ENCODE measurements around the gene GALNT6. TPM values are rescaled to one million over a fixed set of nuclear protein-coding genes. Genes with fewer than 3 reads are reported as not detected.

Gene GALNT6
- total RNA-seq, 3 donors from 2014 or later = 10.7 to 20.6 (median 17.9) TPM

- H3K4me1 ChIP-seq (ENCODE audit: low read depth) = peaks cover 32% of the 10 kb centered on the region
- H3K9me3 ChIP-seq = no peaks in the 10 kb centered on the region
- DNase-seq = no peak
- intact Hi-C loops (cut with DNase I, micrococcal nuclease) = no loop called here
- no peak overlapping the region for H3K4me3 ChIP-seq
- no peaks in the 10 kb centered on the region for H3K36me3 ChIP-seq (ENCODE audit: low read depth)
- TF ChIP-seq CTCF (IDR thresholded peaks at IDR 0.05) = no peak
- ATAC-seq = no peak
Observed at GRCh38 chr12:51401486-51401885, 10.3 kb upstream of the GALNT6 start.

DNA sequence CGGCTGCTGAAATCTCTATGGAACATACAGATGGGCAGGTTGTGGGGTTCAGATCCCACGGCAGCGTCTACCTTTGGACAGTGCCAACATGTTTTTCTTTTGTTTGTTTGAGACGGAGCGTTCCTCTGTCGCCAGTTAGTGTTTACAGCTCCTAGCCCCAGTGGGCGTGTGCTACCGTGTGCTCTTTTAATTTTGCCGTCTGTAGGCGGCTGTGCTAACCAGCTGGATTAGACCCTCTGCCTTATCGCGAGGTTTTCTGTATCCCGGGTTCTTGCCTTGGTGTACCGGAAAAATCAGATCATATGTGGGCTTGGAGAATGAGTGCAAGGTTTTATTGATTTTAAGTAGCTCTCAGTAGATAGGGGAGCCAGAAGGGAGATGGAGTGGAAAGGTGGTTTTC lies 9.8 kb upstream of the GALNT6 start:
- no peaks in the 10 kb centered on the region for H3K36me3 ChIP-seq (ENCODE audit: low read depth)
- no peak for TF ChIP-seq CTCF (IDR thresholded peaks at IDR 0.05)
- ATAC-seq (peak; percentile 37), DNase-seq (peak in 1 of 3 donors; percentile 35)
- intact Hi-C loops (cut with DNase I, micrococcal nuclease) = no loop called here
- peaks cover 28% of the 10 kb centered on the region for H3K4me1 ChIP-seq (ENCODE audit: low read depth)
- no peak overlapping the region for H3K4me3 ChIP-seq
- H3K9me3 ChIP-seq = no peaks in the 10 kb centered on the region

DNA sequence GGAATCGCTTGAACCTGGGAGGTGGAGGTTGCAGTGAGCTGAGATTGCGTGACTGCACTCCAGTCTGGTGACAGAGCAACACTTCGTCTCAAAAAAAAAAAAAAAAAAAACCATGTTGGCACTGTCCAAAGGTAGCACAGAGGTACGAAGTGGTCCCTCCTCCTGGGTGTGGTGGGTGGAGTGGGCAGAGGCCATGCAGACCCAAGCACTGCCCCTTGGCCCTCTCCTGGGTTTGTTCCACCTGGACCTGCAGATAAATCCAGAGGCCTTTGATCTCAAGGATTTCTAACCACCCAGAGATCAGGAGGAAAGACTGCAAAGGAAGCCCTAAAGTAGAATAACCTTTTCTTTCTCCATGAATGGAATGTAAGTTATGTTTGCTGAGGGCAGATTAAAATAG lies 8.7 kb upstream of the GALNT6 start:
- DNase-seq = peak in 2 of 3 donors; percentile 44 to 52

GRCh38 chr12:51397670-51398069 lies 6.5 kb upstream of the GALNT6 start:
- Histone ChIP-seq H3K9me3 (no peaks in the 10 kb centered on the region), H3K36me3 (ENCODE audit: low read depth) (no peaks in the 10 kb centered on the region), H3K4me1 (ENCODE audit: low read depth) (peaks cover 26% of the 10 kb centered on the region), H3K4me3 (no peak overlapping the region)
- no peak for TF ChIP-seq CTCF (IDR thresholded peaks at IDR 0.05)
- DNase-seq (no peak), ATAC-seq (no peak)
- intact Hi-C loops (cut with DNase I, micrococcal nuclease) = no loop called here

More for the DNA sequence above, 8.7 kb upstream of the GALNT6 start:
- Histone ChIP-seq H3K4me1 (ENCODE audit: low read depth) (peaks cover 26% of the 10 kb centered on the region), H3K4me3 (no peak overlapping the region), H3K36me3 (ENCODE audit: low read depth) (no peaks in the 10 kb centered on the region), H3K9me3 (no peaks in the 10 kb centered on the region)
- TF ChIP-seq CTCF (IDR thresholded peaks at IDR 0.05) = no peak
- intact Hi-C loops (cut with DNase I, micrococcal nuclease) = no loop called here
- ATAC-seq = peak; percentile 88

DNA sequence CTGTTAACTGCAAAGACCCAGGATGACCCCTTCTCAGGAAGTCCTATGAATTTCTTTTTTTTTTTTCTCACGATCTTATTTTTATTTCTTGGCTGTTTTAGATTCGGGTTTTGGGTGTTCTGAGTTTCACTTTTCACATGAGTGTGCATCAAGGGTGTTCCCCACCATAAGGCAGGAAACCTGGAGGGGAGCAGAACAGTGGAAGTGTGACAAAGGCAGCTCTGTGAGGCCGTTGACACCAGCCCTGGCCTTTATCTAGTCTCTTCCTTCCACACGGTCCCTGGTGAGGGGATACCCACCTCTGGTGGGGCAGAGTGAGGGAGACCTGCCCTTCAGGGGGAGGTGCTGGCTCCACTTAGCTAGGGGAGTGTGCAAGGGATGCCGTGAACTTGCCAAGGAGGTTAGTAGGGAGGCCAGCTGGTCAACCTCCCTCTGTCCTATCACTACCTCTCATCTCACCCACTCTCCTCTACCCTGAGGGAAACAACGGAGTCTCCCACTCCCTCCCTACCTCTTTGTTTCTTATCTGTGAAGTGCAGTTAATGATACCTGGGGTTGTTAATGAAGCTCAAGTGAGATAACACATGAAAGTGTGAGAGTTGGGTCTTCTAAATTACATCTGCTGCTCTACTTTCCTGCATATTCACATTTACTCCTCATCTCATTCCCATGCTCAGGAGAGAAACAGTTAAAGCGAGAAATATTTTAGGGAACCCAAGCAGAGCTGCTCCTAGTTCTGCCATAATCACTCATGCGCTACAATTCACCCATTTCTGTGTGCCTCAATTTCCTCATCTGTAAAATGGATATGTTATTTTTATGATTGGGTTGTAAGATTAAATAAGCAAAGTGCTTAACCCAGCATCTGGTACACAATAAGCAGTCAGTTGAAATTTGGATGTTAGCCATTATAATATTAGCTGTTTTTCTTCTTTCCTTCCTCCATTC lies 4.4 kb upstream of the GALNT6 start:
- H3K36me3 ChIP-seq (ENCODE audit: low read depth) = no peaks in the 10 kb centered on the region
- H3K9me3 ChIP-seq = no peaks in the 10 kb centered on the region
- ATAC-seq (no peak), DNase-seq (no peak)
- H3K4me3 ChIP-seq = no peak overlapping the region
- H3K4me1 ChIP-seq (ENCODE audit: low read depth) = peaks cover 23% of the 10 kb centered on the region
- TF ChIP-seq CTCF (IDR thresholded peaks at IDR 0.05) = no peak
- intact Hi-C loops (cut with DNase I, micrococcal nuclease) = no loop called here

All from mucosa of descending colon (tissue), 3 donors.